ENCODE measurements around the gene FER1L5.

FER1L5 gene

GRCh38 chr2:96727431-96727830, 84.9 kb downstream of the FER1L5 start:
- DNase-seq (ENCODE audit: low read depth): no peak
- H3K4me3 ChIP-seq (ENCODE audit: low read length): no peak overlapping the region
- TF ChIP-seq, protein P1, sequence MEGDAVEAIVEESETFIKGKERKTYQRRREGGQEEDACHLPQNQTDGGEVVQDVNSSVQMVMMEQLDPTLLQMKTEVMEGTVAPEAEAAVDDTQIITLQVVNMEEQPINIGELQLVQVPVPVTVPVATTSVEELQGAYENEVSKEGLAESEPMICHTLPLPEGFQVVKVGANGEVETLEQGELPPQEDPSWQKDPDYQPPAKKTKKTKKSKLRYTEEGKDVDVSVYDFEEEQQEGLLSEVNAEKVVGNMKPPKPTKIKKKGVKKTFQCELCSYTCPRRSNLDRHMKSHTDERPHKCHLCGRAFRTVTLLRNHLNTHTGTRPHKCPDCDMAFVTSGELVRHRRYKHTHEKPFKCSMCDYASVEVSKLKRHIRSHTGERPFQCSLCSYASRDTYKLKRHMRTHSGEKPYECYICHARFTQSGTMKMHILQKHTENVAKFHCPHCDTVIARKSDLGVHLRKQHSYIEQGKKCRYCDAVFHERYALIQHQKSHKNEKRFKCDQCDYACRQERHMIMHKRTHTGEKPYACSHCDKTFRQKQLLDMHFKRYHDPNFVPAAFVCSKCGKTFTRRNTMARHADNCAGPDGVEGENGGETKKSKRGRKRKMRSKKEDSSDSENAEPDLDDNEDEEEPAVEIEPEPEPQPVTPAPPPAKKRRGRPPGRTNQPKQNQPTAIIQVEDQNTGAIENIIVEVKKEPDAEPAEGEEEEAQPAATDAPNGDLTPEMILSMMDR (IDR thresholded peaks at IDR 0.05; ENCODE audit: insufficient read depth, low read depth, low read length, missing control alignments): no peak

DNA sequence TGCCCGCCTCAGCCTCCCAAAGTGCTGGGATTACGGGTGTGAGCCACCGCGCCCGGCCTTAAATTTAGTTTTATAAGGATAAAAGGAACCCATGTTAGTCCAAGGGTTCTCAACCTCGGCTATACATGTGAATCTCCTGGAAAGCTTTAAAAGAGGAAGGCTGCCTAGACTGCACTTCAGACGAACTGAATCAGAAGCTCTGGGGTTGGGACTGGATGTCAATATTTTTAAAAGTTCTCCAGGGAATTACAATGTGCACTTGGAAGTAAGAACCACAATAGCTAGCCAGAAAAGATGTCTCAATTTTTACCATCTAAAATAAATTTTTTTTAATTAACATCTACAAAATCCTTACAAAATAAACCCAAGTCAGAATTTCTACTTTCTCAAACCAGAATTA, 87.2 kb downstream of the FER1L5 start:
- no peak for DNase-seq (ENCODE audit: low read depth)
- TF ChIP-seq, protein P1 (IDR thresholded peaks at IDR 0.05; ENCODE audit: insufficient read depth, low read depth, low read length, missing control alignments): no peak
- no peak overlapping the region for H3K4me3 ChIP-seq (ENCODE audit: low read length)

- TF ChIP-seq, protein P1 (IDR thresholded peaks at IDR 0.05; ENCODE audit: insufficient read depth, low read depth, low read length, missing control alignments): no peak
- peak; percentile 93 for DNase-seq (ENCODE audit: low read depth)
- no peak overlapping the region for H3K4me3 ChIP-seq (ENCODE audit: low read length)
Measured at GRCh38 chr2:96730212-96730611, 87.6 kb downstream of the FER1L5 start.

DNA sequence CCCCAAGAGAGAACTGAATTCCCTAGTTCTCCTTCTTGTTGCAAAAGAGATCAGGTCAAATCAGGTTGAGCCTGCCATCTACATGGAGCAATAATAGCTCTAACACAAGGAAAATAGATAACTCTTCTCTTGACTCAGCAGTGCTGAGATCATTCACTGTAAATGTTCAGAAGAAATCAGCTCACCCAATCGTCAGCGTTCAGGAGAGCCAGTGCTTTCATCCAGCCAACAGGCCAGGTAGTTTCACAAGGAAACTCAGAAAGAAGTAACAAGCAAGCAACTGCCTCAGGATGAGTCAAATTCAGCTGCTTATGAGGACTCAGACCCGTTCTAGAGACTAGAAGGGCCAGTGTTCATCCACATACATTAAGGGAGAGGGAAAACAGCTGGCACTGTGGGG, 91.4 kb downstream of the FER1L5 start:
- TF ChIP-seq, protein P1 (IDR thresholded peaks at IDR 0.05; ENCODE audit: insufficient read depth, low read depth, low read length, missing control alignments): no peak
- H3K4me3 ChIP-seq (ENCODE audit: low read length): no peak overlapping the region
- DNase-seq (ENCODE audit: low read depth): peak; percentile 65

- no peak overlapping the region for H3K4me3 ChIP-seq (ENCODE audit: low read length)
- DNase-seq (ENCODE audit: low read depth): no peak
Measured at GRCh38 chr2:96734880-96735583, 92.5 kb downstream of the FER1L5 start.

GRCh38 chr2:96737251-96737650, 94.7 kb downstream of the FER1L5 start:
- DNase-seq (ENCODE audit: low read depth): no peak
- TF ChIP-seq, protein P1 (IDR thresholded peaks at IDR 0.05; ENCODE audit: insufficient read depth, low read depth, low read length, missing control alignments): no peak

More at GRCh38 chr2:96734880-96735583, 92.5 kb downstream of the FER1L5 start:
- TF ChIP-seq, protein P1 (IDR thresholded peaks at IDR 0.05; ENCODE audit: insufficient read depth, low read depth, low read length, missing control alignments): no peak

GRCh38 chr2:96737831-96738230, 95.3 kb downstream of the FER1L5 start:
- TF ChIP-seq, protein P1 (IDR thresholded peaks at IDR 0.05; ENCODE audit: insufficient read depth, low read depth, low read length, missing control alignments): no peak
- no peak for DNase-seq (ENCODE audit: low read depth)
- H3K4me3 ChIP-seq (ENCODE audit: low read length): no peak overlapping the region

More at GRCh38 chr2:96737251-96737650, 94.7 kb downstream of the FER1L5 start:
- H3K4me3 ChIP-seq (ENCODE audit: low read length): no peak overlapping the region

All from epithelial cell of esophagus (primary cell).